HG02678 (cell line): ENCODE measurements around the gene MAML2.

ENCODE experiments used
- ATAC-seq: cut with Tn5 transposase; IDR thresholded peaks from one replicate; pipeline ENCODE4 v1.9.1; 2021; ENCODE audit warnings: mild to moderate bottlenecking, moderate library complexity; ENCODE audit not compliant: unreplicated experiment

The MAML2 gene

GRCh38 chr11:96162816-96163499 is 180.0 kb downstream of the MAML2 start:
- no peak for ATAC-seq

GRCh38 chr11:96161307-96162089 is 181.5 kb downstream of the MAML2 start:
- ATAC-seq: no peak

- no peak for ATAC-seq
Observed at GRCh38 chr11:96160732-96161306, 182.2 kb downstream of the MAML2 start.

- no peak for ATAC-seq
Observed at GRCh38 chr11:96159968-96160367, 183.0 kb downstream of the MAML2 start.

GRCh38 chr11:96158126-96158525 is 184.9 kb downstream of the MAML2 start:
- ATAC-seq: no peak

GRCh38 chr11:96157517-96157873 is 185.5 kb downstream of the MAML2 start:
- ATAC-seq: no peak

GRCh38 chr11:96156379-96156722 is 186.6 kb downstream of the MAML2 start:
- no peak for ATAC-seq

- peak; percentile 66 for ATAC-seq
Observed at GRCh38 chr11:96155627-96156378, 187.2 kb downstream of the MAML2 start.

GRCh38 chr11:96154802-96155520 is 188.0 kb downstream of the MAML2 start:
- no peak for ATAC-seq

GRCh38 chr11:96152623-96153022 is 190.4 kb downstream of the MAML2 start:
- ATAC-seq: no peak

GRCh38 chr11:96151501-96151900 is 191.5 kb downstream of the MAML2 start:
- no peak for ATAC-seq

- no peak for ATAC-seq
Observed at GRCh38 chr11:96150609-96151008, 192.4 kb downstream of the MAML2 start.

- no peak for ATAC-seq
Observed at GRCh38 chr11:96149743-96150555, 193.0 kb downstream of the MAML2 start.

GRCh38 chr11:96147906-96148486 is 195.0 kb downstream of the MAML2 start:
- ATAC-seq: no peak

- ATAC-seq: no peak
Observed at GRCh38 chr11:96147186-96147585, 195.8 kb downstream of the MAML2 start.

GRCh38 chr11:96146765-96147164 is 196.2 kb downstream of the MAML2 start:
- ATAC-seq: no peak

- ATAC-seq: no peak
Observed at GRCh38 chr11:96145163-96145585, 197.8 kb downstream of the MAML2 start.

GRCh38 chr11:96144553-96144952 is 198.4 kb downstream of the MAML2 start:
- ATAC-seq: no peak

- no peak for ATAC-seq
Observed at GRCh38 chr11:96143041-96143521, 199.9 kb downstream of the MAML2 start.
